Stimulated activated CD8-positive, alpha-beta memory T cell treated with anti-CD3 and anti-CD28 coated beads, Interleukin-12 subunit alpha, Interleukin-12 subunit beta, amount 100 ng/mL, for 24 hours (primary cell): ENCODE measurements around the gene KCNQ1OT1.

Source experiments
- DNase-seq: peaks from one replicate; pipeline ENCODE4 v3.0.0-alpha.2; 2020; ENCODE audit errors: extremely low read depth

KCNQ1OT1 gene

DNA sequence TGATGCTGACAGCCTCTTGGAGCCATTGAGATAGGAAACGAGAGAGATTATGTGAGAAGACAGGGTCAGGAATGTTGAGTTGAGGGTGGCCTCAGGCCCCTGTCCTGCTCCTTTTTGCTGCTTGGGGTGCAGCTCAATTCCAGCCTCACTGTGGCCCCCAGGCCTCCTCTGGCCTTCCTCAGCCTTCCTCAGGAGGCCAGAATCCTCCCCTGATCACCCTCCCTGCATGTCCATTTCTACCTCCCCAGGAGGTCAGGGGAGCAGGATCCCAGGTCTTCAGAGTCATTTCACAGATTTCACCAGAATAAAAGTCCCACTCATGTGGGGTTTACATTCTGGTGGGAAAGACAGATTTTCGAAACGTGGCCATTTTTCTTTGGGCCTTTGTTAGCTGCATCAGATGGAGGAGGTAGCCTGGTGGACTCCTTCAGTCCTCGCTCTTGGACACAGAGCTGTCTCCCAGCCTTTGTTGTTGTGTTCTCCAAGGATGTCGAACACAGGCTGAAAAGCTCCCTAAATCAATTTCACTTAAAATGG lies 2.2 kb upstream of the KCNQ1OT1 start:
- DNase-seq: no peak

DNA sequence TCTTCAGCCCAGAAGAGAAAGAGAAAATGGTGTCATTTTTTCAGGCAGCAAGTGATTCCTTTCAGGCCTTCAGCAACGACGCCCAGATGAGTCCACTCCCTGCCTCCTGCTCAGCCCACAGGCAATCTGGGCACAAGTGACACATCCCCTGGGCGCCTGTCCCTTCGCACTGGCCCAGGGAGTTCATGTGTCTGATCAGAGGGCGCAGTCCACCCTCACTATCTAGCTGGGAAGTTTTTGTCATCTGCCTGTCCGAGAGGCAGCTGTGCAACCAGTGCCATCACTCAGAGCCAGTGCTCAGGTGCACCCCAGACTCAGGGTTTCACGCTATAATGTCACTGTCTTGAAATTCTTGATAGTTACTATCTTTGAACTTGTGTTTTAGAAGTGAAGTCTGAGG lies 1.4 kb upstream of the KCNQ1OT1 start:
- DNase-seq: no peak

DNA sequence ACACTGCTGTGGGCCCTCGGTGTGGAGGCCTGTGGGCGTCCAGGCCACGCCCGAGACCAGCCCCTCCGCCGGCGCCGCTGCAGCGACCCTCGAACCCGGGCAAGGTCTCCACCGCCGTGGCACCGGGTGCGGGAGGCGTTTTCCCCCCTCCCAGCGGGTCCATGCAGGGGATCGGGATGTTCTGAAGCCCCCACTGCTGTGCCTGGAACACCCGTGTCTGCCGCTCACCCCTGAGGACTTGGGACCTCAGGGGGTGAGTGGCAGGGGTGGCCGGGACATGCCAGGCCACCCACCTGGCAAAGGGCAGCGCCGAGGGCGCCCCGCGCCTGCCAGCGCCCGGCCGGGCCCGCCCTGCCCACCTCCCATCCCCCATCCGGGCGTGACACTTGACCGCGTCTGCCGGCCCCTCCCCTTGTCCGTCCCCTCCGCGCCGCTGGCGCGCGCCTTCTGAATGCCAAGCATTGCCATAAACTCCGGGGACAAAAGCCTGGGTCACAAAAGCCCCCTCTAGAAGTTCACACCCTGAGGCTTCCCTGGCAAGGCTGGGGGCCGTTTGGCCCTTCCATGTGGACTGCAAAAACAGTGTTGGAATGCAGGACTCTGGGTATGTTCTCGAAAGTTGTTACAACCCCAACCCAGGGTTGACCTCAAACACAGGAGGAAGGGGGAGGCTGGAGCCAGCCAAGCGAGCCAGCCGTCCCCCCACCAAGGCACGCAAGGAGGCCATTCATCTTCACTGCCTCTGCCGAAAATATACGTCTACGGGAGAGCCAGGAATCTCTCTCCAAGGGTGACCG lies 819 bp upstream of the KCNQ1OT1 start:
- no peak for DNase-seq

DNA sequence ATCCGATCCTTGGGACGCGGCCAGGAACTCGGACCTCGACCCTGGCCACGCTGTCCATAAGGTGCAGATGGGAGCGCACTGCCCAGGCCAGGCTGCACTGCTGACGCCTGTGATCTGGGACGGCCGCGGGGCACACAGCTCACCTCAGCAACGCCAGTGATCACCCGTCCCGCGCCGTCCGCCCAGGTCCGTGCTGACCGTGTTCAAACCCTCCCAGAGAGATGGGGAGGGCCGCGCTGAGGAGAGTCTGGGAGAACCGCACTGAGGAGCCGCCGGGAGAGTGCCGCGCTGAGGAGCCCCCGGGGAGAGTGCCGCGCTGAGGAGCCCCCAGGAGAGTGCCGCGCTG lies 636 bp downstream of the KCNQ1OT1 start:
- DNase-seq: no peak

DNA sequence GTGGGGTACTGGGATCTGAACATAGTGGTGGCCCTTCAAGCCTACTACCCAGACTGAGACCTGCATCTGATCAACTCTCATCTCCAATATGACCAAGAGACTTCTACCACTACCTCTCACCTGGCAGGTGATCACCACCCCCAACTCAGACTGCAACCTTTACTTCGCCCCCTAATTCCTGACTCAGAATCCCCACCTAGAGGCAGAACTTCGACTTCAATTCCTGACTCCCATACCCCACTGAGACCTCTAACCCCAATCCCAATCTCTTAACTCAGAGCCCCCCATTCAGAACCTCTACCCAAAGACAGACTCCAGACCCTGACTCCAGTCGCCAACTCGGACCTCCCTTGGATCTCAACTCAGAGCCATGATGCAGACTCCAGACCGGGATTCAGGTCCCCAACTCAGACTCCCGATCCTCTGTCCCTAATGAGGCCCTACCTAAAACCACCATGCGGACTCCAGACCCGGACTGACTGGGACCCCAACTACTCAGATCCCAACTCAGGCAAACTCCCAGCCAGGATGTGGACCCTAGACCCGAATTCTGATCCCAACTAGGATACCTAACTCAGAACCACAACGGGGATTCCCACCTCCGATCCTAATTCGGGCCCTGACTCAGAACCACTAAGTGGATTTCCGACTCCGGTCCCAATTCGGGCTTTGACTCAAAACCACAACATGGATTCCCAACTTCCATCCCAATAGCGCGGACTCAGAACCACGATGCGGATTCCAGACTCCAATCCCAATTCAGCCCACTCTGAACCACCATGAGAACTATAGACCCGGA lies 1.2 kb downstream of the KCNQ1OT1 start:
- no peak for DNase-seq

DNA sequence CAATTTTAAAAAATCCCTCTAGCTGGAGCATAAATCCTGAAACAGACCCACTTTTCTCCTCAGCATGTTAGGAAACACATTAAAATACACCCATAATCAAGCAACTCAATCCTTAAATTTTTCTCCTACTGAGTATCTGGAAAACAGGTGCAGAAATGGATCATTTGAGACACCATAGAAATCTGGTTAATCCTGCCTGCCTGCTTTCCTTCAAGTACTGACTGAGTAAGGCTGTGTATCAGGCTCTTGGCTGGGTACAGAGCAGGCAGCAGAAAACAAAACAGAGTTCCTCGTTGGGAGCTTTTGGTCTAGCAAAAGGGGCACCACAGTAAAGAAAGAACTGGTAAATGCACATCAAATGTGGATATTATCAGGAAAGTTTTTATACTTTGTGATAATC lies 1.9 kb downstream of the KCNQ1OT1 start:
- no peak for DNase-seq

DNA sequence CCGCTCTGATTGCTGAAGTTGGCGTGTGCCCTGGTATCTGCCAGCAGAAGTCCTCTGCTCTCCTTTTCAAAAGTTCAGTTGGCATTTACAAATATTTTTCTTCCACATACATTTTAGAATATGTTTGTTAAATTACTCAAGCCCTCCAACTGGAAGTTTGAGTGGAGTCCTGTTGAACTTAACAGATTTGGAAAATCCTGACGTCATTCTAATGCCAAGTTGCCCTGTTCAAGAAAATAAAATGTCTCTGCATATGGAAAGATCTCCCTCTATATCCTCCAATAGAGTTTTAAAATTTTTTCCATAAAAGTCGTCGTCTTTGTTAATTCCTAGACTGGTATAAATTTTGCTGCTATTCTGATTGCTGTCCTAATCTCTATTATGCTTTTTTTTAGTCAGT lies 3.3 kb downstream of the KCNQ1OT1 start:
- no peak for DNase-seq

DNA sequence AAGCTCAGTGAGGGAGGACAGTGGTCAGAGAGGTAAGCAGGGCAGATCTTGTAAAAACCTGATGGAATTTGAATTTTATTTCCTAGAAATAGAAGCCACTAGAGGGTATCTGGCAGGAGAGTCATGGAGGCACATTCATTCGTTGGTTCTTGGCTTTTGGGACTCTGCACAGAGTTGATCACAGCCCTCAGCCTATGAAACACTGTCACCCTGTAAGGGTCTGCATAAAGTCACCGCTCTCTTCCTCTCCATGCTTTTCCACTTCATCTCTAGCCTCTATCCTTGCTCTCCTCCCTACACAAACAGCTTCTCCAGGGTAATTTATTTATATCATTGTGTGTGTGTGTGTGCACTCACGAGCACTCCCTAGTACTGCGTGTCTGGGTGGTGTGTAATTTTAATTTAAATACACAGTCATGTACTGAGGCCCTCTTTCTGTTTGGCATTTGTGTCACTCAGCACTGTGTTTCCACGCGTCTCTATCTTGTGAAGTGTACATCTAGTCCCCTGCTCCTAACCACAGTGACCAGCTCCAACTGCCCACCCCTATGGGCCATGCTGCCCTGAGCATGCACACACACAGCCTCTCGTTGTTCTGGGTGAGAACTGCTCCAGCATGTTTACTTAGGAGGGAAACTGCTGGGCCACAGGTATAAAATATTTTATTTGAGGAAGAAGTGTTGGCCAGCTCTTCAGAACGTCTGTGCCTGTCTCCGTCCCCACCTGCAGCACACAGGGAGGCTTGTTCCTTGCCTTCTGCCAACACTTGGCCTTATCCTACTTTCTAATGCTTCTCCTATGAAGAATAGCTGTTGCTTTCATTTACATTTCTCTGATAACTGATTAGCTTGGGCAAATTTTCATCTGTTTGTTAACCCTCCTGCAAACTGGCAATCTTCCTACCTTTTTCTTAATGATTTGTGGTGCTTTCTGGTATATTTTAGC lies 4.5 kb downstream of the KCNQ1OT1 start:
- DNase-seq: no peak

DNA sequence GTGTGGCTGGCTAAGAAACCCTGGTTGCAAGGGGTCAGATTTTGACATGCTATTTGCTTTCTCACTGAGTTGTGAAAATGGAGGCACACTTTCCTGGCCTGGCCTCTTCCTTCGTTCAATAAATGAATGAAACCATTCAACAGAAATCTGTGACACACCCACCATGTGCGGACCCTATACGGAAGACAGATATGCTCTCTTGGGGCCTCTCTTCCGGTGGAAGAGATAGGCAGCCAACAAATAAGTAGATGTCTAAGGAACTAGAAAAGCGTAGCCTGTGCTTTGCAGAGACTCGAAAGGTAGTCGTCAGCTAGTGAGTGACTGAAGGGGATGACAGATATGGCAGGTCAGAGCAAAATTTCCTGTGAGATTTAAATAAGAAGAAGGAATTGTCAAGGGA lies 5.3 kb downstream of the KCNQ1OT1 start:
- DNase-seq: no peak

DNA sequence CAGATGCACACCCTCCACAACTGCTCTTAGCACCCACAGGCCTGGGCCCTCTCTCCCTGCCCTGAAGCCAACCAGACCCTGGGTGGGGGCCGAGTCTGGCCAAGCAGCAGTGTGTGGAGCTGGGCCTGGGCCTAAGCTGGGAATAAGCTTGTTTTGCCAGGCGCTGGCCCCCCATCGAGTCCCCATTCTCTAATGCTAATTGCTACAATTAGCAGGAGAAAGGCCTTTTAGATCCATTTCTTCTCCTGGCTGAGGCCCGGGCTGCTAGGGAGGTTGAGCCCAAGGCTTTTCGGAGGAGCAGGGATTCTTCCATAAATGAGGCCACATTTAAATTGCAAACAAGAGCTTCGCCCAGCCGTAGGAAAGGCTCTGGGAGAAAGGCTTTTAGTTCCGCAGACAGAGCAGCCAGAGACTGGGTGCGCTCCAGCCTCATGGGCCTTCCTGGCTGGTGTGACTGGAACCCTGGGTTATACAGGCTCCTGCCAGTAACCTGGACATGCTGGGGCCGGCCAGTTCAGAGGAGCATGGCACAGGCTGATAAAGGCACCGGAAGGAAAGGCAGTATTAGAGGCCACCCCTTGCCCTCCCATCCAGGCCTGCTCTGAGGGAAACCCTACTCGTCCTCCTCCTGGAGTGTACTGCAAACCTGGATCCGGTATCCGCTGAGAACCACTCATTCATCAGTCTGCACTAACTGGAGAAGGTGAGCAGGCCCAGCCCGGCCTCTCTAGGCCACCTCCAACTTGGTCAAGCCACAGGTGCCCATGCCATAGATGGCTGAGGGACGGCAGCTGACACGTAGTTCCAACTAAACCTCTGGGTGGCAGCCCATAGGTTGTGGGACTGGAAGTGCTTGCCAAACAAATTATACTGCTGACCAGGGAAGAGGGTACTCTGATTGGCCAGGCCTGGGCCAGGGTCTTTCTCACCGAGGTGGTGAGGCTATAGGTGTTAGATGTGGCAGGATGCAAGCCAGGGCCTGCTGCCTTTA lies 6.2 kb downstream of the KCNQ1OT1 start:
- no peak for DNase-seq

DNA sequence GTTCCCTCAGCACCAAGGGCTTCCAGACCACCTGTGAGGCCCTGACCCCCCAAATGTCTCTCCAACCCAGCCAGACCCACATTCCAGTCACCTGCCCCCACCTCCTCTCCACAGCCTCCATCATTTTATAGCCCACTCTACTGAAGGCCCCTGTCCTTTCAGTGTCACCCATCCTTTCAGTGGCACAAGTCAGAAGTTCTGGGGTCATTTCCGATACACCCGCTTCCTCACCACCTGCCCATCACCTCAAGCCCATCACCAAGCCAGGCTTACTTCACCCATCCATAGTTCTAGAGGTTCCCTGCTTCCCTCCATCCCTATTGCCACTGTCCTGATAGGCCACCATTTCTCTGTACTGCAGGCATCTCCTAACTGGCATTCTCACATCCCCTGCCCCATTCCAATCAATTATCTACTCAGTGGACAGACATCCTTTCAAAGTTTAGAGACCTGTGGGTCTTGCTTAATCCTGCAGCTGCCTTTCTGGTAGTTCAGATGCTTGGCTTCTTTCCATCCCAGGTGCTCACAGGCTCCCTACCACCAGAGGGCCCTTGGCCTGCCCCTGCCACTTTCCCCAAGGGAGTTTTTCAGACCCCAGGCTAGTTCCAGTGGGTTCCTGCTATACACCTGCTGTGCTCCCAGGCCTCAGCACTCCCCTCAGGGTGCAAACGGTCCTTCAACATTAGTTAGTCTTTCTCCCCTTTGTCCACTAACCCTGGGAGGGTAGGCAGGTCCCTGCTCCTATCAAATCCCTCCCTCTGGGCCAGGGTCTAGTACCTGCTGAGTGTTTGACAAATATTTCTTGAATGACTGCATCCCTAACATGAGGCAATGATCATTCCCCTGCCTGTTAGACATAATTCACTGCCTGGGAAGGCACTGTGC lies 7.6 kb downstream of the KCNQ1OT1 start:
- no peak for DNase-seq

DNA sequence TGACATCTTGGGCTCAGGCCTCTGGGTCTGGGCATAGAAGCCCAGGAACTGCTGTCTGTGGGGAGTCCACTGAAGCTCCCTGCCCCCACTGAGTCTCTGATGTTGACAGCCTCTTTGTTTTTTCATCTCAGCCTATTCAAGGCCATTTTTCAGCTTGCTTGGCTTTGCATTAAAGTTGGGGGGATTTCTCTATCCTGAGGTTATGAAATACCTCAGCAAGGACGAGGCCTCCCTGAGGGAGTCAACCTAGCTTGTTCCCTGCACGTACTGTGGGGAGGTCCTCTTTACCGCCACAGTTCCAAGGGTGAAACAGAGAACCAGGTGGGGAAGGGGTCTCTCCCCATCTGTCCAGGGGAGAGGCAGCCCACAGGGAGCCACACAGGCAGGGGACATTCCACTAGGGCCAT lies 8.4 kb downstream of the KCNQ1OT1 start:
- no peak for DNase-seq

DNA sequence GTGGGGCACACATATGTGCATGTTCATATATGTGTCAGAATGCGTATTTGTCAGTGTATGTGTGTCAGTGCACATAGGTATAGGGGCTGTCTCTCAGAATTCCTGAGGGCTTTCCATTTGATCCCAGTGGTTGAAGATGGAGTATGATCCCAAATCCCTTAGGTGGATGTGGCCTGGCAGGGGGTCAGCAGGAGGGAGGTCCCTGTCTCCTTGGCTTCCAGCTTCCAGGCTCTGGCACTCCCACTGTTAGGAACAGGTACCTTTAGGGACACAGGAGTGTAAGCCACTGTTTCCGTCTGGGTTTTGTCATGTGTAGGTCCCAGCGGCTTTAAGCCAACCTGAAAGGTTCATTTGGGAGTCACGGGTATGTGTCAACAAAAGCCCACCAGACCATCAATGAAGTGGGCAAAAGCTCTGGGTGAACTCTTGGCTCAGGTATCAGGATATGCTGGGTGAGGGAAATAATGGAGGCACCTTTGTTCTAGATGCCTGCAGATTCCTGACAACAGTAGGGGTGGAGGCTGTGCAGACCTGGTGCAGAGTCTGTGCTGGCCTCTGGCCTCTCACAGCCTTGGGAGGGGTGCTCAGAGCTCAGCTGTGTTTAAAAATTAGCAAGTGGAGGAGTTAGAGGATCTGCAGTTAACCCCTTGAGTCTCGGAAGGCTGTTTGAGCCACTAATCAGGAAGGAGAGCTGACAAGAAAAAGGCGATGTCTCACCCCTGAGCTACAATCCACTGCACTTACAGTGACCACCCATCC lies 9.0 kb downstream of the KCNQ1OT1 start:
- no peak for DNase-seq

DNA sequence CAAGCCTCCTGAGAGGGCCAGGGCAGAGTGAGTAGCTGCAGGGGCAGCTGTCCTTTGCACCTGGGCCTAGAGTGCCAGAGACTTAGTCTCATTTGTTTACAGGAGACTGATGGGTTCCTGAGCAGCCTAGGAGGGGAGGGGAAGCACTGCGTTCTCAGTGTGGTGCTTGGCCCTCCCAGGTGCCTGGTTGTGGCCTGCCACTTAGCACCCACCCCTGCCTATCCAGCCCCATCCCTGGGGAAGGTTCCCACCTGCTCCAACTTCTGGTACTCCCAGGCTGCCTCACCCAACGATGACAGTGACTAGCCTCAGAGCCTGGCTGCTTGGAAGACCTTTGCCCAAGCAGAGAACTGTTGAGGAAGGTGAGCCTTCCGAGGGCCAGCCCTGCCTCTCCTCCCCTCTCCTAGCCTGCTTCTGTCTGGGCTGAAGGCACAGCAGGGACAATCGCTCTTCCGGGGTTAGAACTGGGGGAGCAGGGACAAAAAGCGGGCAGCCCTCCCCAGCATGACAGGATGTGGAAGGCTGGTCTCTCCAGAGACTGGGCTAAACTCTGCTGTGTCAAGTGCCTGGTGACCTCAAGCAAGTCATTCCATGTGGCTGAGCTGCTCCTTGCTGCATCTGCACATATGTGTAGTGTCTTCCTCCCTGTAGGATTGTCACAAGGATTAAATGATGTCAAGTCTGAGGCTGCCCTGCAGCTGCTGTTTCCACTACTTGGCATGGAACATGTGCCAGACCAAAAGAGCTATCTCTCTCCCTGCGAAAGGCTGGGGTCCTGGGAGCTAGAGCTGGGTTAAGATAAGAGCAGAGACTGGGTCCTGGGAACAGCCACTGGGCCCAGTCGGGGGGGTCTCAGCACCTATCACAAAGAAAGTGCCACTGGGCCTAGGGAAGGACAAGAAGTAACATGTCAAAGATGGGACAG lies 9.9 kb downstream of the KCNQ1OT1 start:
- DNase-seq: no peak

DNA sequence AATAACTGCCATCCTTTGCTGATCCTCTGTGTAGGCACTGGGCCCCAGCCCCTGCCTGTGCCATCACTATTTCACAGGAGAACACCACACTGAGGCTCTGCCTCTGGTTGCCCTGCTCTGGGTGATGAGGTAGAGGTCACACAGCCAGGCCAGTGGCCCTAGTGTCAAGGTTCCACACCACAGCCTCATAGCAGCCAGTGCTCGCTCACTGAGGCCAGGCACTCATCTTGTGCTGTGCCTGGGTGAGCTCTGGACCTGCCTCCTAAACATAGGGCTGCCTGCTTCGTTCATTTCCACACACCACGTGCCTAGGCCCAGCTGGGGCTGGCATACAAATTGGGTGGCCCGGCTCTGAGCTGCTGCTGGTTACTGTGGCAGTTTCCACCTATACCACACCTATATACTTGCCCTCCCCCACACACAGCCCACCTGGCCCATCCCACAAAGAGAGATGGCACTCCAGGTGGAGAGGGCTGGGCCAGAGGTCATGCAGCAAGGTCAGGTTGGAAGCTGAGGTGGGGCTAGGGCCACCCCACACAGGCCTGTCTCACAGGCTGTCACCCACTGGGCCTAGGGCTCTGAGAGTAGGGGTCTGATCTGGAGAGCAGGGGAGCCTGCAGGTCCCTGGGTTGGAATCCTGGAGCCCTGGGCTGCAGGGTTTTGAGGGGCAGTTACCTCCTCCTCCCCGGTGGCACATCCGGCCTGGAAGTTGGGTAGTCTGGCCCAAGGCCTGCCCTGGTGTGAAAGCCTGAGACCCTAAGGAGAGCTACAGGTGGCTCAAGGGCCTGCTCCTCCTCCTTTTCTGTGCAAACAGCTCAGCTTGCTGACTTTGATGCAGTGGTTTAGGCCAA lies 11.2 kb downstream of the KCNQ1OT1 start:
- no peak for DNase-seq

DNA sequence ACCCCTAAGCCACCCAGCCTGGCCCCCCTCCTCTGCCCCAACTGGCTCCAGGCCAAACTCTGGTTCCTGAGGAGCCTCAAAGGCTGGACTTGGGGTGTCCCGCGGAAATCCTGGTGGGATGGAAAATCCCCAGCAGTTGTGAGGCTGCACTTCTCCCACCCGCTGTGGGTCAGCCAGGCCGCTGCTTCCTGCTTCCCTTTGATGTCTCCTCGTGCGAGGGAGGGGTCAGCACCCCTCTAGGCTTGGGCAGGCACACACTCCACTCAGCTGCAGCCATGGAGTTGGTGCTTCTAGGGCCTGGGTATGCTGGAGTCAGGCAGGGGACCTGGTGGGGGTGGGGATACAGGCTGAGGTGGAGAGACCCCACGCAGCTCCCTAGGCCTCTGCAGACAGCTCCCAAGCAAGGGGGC lies 12.0 kb downstream of the KCNQ1OT1 start:
- no peak for DNase-seq

DNA sequence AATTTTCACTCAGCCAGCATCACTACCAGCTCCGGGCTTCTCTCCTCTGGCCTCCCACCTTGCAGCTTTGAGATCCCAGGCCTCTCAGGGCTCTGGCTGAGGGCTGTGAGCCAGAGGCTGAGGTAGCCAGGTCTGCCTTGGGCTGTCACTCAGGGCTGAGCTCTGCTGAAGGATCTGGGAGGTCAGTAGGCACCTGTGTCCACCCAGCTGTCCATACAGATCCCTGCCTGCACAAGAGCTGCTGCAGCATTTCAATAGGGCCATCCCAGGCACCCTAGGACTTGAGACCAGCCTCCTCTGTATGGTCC lies 12.6 kb downstream of the KCNQ1OT1 start:
- DNase-seq: no peak
